ENCODE data around the gene KDM8. TPM values are rescaled to one million over a fixed set of nuclear protein-coding genes. Genes with fewer than 3 reads are reported as not detected.

The KDM8 gene
- total RNA-seq, 1 donor from 2014 or later: 2.1 TPM

GRCh38 chr16:27233731-27234130, 30.4 kb downstream of the KDM8 start:
- no peak overlapping the region for H3K9ac ChIP-seq (ENCODE audit: low read depth in 1 of 3, low read length in 3 of 3)

GRCh38 chr16:27234171-27234570, 30.8 kb downstream of the KDM8 start:
- no peaks in the 10 kb centered on the region for H3K27me3 ChIP-seq (ENCODE audit: control insufficient read depth in 3 of 3, insufficient read depth in 3 of 3, low read length in 3 of 3)
- peaks cover 5 to 17% (median 11%) of the 10 kb centered on the region in 3 donors for H3K36me3 ChIP-seq (ENCODE audit: control insufficient read depth in 3 of 3, insufficient read depth in 3 of 3, low read length in 3 of 3)
- peaks cover 37 to 51% (median 44%) of the 10 kb centered on the region in 3 donors for H3K4me1 ChIP-seq (ENCODE audit: control insufficient read depth in 3 of 3, insufficient read depth in 3 of 3, low read length in 3 of 3)
- H3K9me3 ChIP-seq (ENCODE audit: control insufficient read depth in 3 of 3, low read length in 3 of 3): no peaks in the 10 kb centered on the region
- H3K27ac ChIP-seq (ENCODE audit: low read depth, low read length): no peak overlapping the region
- H3K4me3 ChIP-seq (ENCODE audit: low read length in 3 of 3): no peak overlapping the region
- H3K9ac ChIP-seq (ENCODE audit: low read depth in 1 of 3, low read length in 3 of 3): no peak overlapping the region

More at GRCh38 chr16:27233731-27234130, 30.4 kb downstream of the KDM8 start:
- H3K27ac ChIP-seq (ENCODE audit: low read depth, low read length): no peak overlapping the region
- peaks cover 41 to 55% (median 47%) of the 10 kb centered on the region in 3 donors for H3K4me1 ChIP-seq (ENCODE audit: control insufficient read depth in 3 of 3, insufficient read depth in 3 of 3, low read length in 3 of 3)
- peaks cover 5 to 17% (median 11%) of the 10 kb centered on the region in 3 donors for H3K36me3 ChIP-seq (ENCODE audit: control insufficient read depth in 3 of 3, insufficient read depth in 3 of 3, low read length in 3 of 3)
- H3K9me3 ChIP-seq (ENCODE audit: control insufficient read depth in 3 of 3, low read length in 3 of 3): no peaks in the 10 kb centered on the region
- H3K27me3 ChIP-seq (ENCODE audit: control insufficient read depth in 3 of 3, insufficient read depth in 3 of 3, low read length in 3 of 3): no peaks in the 10 kb centered on the region
- no peak overlapping the region for H3K4me3 ChIP-seq (ENCODE audit: low read length in 3 of 3)

DNA sequence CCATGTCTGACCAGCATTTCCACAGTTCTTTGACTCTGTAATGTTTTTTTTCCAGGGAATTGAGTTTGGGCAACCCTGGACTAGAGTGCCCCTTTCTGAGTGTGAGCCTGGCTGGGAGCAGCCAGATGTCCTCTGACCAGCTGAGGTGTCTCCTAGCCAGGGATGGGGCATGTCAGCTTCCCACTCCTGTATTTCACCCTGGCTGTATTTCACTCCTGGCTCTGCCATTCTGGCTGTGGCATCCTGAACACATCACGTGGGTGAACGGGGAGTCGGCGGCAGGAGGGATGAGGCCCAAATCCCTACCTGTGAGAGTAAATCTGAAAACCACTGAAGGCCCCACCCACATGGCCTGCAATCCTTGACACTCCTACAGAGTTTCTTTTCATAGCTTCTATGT, 31.3 kb downstream of the KDM8 start:
- H3K4me1 ChIP-seq (ENCODE audit: control insufficient read depth in 3 of 3, insufficient read depth in 3 of 3, low read length in 3 of 3): peaks cover 33 to 46% (median 40%) of the 10 kb centered on the region in 3 donors
- H3K9me3 ChIP-seq (ENCODE audit: control insufficient read depth in 3 of 3, low read length in 3 of 3): no peaks in the 10 kb centered on the region
- H3K4me3 ChIP-seq (ENCODE audit: low read length in 3 of 3): no peak overlapping the region
- H3K27ac ChIP-seq (ENCODE audit: low read depth, low read length): peak overlapping the region; percentile 42
- no peaks in the 10 kb centered on the region for H3K27me3 ChIP-seq (ENCODE audit: control insufficient read depth in 3 of 3, insufficient read depth in 3 of 3, low read length in 3 of 3)
- H3K9ac ChIP-seq (ENCODE audit: low read depth in 1 of 3, low read length in 3 of 3): peak overlapping the region in 1 of 3 donors; percentile 2
- peaks cover 5 to 17% (median 11%) of the 10 kb centered on the region in 3 donors for H3K36me3 ChIP-seq (ENCODE audit: control insufficient read depth in 3 of 3, insufficient read depth in 3 of 3, low read length in 3 of 3)

- H3K4me1 ChIP-seq (ENCODE audit: control insufficient read depth in 3 of 3, insufficient read depth in 3 of 3, low read length in 3 of 3): peaks cover 30 to 40% (median 35%) of the 10 kb centered on the region in 3 donors
- no peaks in the 10 kb centered on the region for H3K27me3 ChIP-seq (ENCODE audit: control insufficient read depth in 3 of 3, insufficient read depth in 3 of 3, low read length in 3 of 3)
Observed at GRCh38 chr16:27235055-27235937, 32.0 kb downstream of the KDM8 start.

GRCh38 chr16:27235938-27236245, 32.6 kb downstream of the KDM8 start:
- no peaks in the 10 kb centered on the region for H3K27me3 ChIP-seq (ENCODE audit: control insufficient read depth in 3 of 3, insufficient read depth in 3 of 3, low read length in 3 of 3)
- peak overlapping the region in 2 of 3 donors; percentile 15 to 25 for H3K9ac ChIP-seq (ENCODE audit: low read depth in 1 of 3, low read length in 3 of 3)
- peaks cover 5 to 14% (median 5%) of the 10 kb centered on the region in 3 donors for H3K36me3 ChIP-seq (ENCODE audit: control insufficient read depth in 3 of 3, insufficient read depth in 3 of 3, low read length in 3 of 3)
- H3K27ac ChIP-seq (ENCODE audit: low read depth, low read length): peak overlapping the region; percentile 42
- H3K9me3 ChIP-seq (ENCODE audit: control insufficient read depth in 3 of 3, low read length in 3 of 3): no peaks in the 10 kb centered on the region
- no peak overlapping the region for H3K4me3 ChIP-seq (ENCODE audit: low read length in 3 of 3)
- peaks cover 32 to 36% (median 34%) of the 10 kb centered on the region in 3 donors for H3K4me1 ChIP-seq (ENCODE audit: control insufficient read depth in 3 of 3, insufficient read depth in 3 of 3, low read length in 3 of 3)

More at GRCh38 chr16:27235055-27235937, 32.0 kb downstream of the KDM8 start:
- Histone ChIP-seq H3K9me3 (ENCODE audit: control insufficient read depth in 3 of 3, low read length in 3 of 3) (no peaks in the 10 kb centered on the region), H3K9ac (ENCODE audit: low read depth in 1 of 3, low read length in 3 of 3) (peak overlapping the region in 2 of 3 donors; percentile 15 to 25), H3K4me3 (ENCODE audit: low read length in 3 of 3) (peak overlapping the region; percentile 18 to 49 (median 22)), H3K36me3 (ENCODE audit: control insufficient read depth in 3 of 3, insufficient read depth in 3 of 3, low read length in 3 of 3) (peaks cover 5 to 14% (median 8%) of the 10 kb centered on the region in 3 donors), H3K27ac (ENCODE audit: low read depth, low read length) (peak overlapping the region; percentile 42)

DNA sequence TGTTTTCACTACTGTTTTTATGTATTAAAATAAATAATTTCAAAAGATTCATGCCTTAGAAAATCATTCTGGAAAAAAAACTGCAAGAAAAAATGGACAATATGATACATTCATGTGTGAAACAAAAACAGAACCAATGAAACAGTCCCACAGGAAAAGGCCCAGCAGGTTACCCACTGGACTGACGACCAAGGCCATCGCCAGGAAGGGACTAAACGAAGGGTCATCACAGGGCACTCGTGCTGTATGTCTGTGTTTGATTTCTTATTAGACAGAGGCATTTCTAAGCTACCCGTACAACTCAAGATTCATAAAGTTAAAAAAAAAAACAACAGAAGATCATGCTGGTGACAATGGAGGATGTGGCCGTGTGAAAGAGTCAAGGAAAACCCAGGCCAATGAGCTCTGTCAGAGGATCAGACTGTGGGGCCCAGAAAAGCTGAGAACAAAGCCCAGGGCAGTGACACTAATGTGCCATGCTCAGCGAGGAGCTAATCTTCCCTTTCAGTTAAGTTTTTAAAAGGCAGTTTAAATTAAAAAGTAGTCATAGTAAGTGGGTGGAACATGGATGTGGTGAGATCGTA, 33.4 kb downstream of the KDM8 start:
- Histone ChIP-seq H3K36me3 (ENCODE audit: control insufficient read depth in 3 of 3, insufficient read depth in 3 of 3, low read length in 3 of 3) (peaks cover 3 to 14% (median 5%) of the 10 kb centered on the region in 3 donors), H3K9ac (ENCODE audit: low read depth in 1 of 3, low read length in 3 of 3) (no peak overlapping the region), H3K27ac (ENCODE audit: low read depth, low read length) (peak overlapping the region; percentile 66), H3K4me3 (ENCODE audit: low read length in 3 of 3) (no peak overlapping the region), H3K27me3 (ENCODE audit: control insufficient read depth in 3 of 3, insufficient read depth in 3 of 3, low read length in 3 of 3) (no peaks in the 10 kb centered on the region), H3K4me1 (ENCODE audit: control insufficient read depth in 3 of 3, insufficient read depth in 3 of 3, low read length in 3 of 3) (peaks cover 38 to 44% (median 42%) of the 10 kb centered on the region in 3 donors), H3K9me3 (ENCODE audit: control insufficient read depth in 3 of 3, low read length in 3 of 3) (no peaks in the 10 kb centered on the region)

DNA sequence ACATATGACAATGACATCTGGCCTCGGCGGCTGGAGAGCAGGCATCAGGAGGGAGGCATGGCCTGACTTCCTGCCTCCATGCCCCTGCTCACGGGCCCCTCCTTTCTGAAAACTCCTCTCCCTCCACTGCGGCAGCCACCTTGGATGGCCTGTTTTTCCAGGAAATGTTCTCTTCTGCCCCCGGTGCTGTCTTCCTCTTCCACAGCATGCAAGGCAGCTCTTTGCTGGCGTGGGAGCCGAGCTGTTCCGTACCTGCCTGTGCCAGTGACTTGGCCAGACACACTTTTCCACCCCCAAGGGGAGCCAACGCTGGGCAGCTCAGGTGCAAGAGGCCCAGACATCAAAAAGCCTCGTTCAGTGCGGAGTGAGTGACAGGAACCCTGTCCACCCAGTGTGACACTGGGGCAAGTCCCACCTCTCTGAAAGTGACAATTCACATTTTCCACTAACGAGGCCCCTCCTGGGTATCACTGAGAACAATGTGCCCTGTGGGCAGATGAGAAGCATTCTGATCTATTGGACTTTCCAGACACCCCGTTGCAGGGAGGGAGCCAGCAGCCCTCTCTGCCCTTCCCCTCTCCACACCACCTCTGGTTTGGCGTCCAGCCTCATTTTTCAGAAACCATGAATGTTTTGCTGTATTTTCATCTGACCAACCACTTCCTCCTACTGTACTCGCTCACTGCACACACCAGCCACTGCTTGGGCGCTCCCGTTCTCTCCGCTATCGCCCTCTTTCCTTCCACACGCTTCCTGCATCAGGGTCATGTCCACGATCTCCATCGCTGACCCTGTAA, 34.1 kb downstream of the KDM8 start:
- Histone ChIP-seq H3K27ac (ENCODE audit: low read depth, low read length) (peak overlapping the region; percentile 66), H3K27me3 (ENCODE audit: control insufficient read depth in 3 of 3, insufficient read depth in 3 of 3, low read length in 3 of 3) (no peaks in the 10 kb centered on the region), H3K4me1 (ENCODE audit: control insufficient read depth in 3 of 3, insufficient read depth in 3 of 3, low read length in 3 of 3) (peaks cover 39 to 46% (median 45%) of the 10 kb centered on the region in 3 donors), H3K4me3 (ENCODE audit: low read length in 3 of 3) (peak overlapping the region in 1 of 3 donors; percentile 48), H3K9me3 (ENCODE audit: control insufficient read depth in 3 of 3, low read length in 3 of 3) (no peaks in the 10 kb centered on the region), H3K9ac (ENCODE audit: low read depth in 1 of 3, low read length in 3 of 3) (peak overlapping the region in 1 of 3 donors; percentile 41), H3K36me3 (ENCODE audit: control insufficient read depth in 3 of 3, insufficient read depth in 3 of 3, low read length in 3 of 3) (peaks cover 2 to 8% (median 4%) of the 10 kb centered on the region in 3 donors)

- Histone ChIP-seq H3K36me3 (ENCODE audit: control insufficient read depth in 3 of 3, insufficient read depth in 3 of 3, low read length in 3 of 3) (peaks cover 0 to 5% (median 2%) of the 10 kb centered on the region in 3 donors), H3K9me3 (ENCODE audit: control insufficient read depth in 3 of 3, low read length in 3 of 3) (no peaks in the 10 kb centered on the region), H3K4me3 (ENCODE audit: low read length in 3 of 3) (no peak overlapping the region), H3K9ac (ENCODE audit: low read depth in 1 of 3, low read length in 3 of 3) (no peak overlapping the region), H3K4me1 (ENCODE audit: control insufficient read depth in 3 of 3, insufficient read depth in 3 of 3, low read length in 3 of 3) (peaks cover 45 to 53% (median 52%) of the 10 kb centered on the region in 3 donors), H3K27ac (ENCODE audit: low read depth, low read length) (peak overlapping the region; percentile 66), H3K27me3 (ENCODE audit: control insufficient read depth in 3 of 3, insufficient read depth in 3 of 3, low read length in 3 of 3) (no peaks in the 10 kb centered on the region)
Observed at GRCh38 chr16:27238016-27238587, 34.8 kb downstream of the KDM8 start.

DNA sequence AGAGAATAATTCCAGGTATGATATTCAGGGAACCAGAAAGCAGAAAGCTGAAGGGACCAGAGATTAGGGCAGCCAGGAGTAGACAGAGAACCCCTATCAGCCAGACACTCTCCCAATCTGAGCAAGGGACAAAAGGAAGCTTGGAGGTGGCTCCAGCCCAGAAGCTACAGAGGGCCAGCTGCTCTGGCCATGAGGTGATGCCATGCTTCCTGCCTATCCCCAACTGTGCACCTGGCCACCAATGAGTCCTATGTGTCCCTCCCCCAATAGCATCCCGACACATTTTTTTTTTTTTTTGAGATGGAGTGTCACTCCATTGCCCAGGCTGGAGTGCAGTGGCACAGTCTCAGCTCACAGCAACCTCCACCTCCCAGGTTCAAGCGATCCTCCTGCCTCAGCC, 35.3 kb downstream of the KDM8 start:
- no peak overlapping the region for H3K9ac ChIP-seq (ENCODE audit: low read depth in 1 of 3, low read length in 3 of 3)
- H3K9me3 ChIP-seq (ENCODE audit: control insufficient read depth in 3 of 3, low read length in 3 of 3): no peaks in the 10 kb centered on the region
- H3K4me1 ChIP-seq (ENCODE audit: control insufficient read depth in 3 of 3, insufficient read depth in 3 of 3, low read length in 3 of 3): peaks cover 50 to 58% (median 57%) of the 10 kb centered on the region in 3 donors
- H3K36me3 ChIP-seq (ENCODE audit: control insufficient read depth in 3 of 3, insufficient read depth in 3 of 3, low read length in 3 of 3): peaks cover 0 to under 1% (median 0%) of the 10 kb centered on the region in 3 donors
- no peak overlapping the region for H3K4me3 ChIP-seq (ENCODE audit: low read length in 3 of 3)
- no peaks in the 10 kb centered on the region for H3K27me3 ChIP-seq (ENCODE audit: control insufficient read depth in 3 of 3, insufficient read depth in 3 of 3, low read length in 3 of 3)
- H3K27ac ChIP-seq (ENCODE audit: low read depth, low read length): no peak overlapping the region

Measured in skeletal muscle tissue (tissue), 4 donors.